IPS-18c (cell line): ENCODE measurements around the gene MBNL1.

Experiments used
- H3K4me3 ChIP-seq: 2 replicates; pipeline ENCODE4 v1.7.0; 2013; ENCODE audit warnings: low read depth, mild to moderate bottlenecking, low read length, moderate library complexity; ENCODE audit not compliant: insufficient read depth
- H3K9me3 ChIP-seq: one replicate; pipeline ENCODE4 v1.6.1; 2013; ENCODE audit warnings: mild to moderate bottlenecking, low read length, moderate library complexity; ENCODE audit not compliant: control insufficient read depth, insufficient read depth

Gene MBNL1

DNA sequence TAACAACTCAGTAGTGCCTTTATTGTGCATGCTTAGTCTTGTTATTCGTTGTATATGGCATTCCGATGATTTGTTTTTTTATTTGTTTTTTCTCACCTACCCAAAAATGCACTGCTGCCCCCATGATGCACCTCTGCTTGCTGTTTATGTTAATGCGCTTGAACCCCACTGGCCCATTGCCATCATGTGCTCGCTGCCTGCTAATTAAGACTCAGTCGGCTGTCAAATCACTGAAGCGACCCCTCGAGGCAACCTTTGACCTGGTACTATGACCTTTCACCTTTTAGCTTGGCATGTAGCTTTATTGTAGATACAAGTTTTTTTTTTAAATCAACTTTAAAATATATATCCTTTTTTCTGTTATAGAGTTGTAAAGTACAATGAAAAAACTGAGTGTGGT lies 177.8 kb downstream of the MBNL1 start:
- Histone ChIP-seq H3K9me3 (no peaks in the 10 kb centered on the region), H3K4me3 (no peak overlapping the region)

- H3K4me3 ChIP-seq, result no peak overlapping the region
- H3K9me3 ChIP-seq, result no peaks in the 10 kb centered on the region
Measured at GRCh38 chr3:152447511-152447910, 178.8 kb downstream of the MBNL1 start.

GRCh38 chr3:152448091-152448490 lies 179.4 kb downstream of the MBNL1 start:
- no peaks in the 10 kb centered on the region for H3K9me3 ChIP-seq
- no peak overlapping the region for H3K4me3 ChIP-seq

DNA sequence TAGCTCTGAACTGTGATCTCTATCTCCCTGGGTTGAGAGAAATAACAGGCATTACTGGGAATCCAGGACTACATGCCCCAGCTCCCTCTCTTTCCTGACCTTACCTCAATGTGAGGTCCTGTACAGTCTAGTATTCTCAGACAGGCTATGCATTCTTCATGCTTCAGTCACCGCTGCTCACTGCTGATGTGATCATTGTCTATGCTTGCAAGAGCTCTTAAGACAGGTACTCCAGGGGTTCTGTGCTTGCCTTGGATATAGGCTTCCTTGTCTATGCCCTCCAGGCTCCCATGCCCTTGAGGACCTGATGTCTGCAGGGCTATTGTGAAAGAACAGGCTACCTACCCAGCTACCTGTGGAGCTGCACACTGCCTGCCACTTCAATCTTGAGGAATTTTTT lies 183.6 kb downstream of the MBNL1 start:
- no peaks in the 10 kb centered on the region for H3K9me3 ChIP-seq
- H3K4me3 ChIP-seq, result no peak overlapping the region

- H3K4me3 ChIP-seq, result no peak overlapping the region
Measured at GRCh38 chr3:152454076-152454875, 185.5 kb downstream of the MBNL1 start.

GRCh38 chr3:152455989-152456388 lies 187.3 kb downstream of the MBNL1 start:
- H3K4me3 ChIP-seq, result no peak overlapping the region

More at GRCh38 chr3:152454076-152454875, 185.5 kb downstream of the MBNL1 start:
- no peaks in the 10 kb centered on the region for H3K9me3 ChIP-seq

GRCh38 chr3:152457500-152458375 lies 189.0 kb downstream of the MBNL1 start:
- Histone ChIP-seq H3K4me3 (no peak overlapping the region), H3K9me3 (no peaks in the 10 kb centered on the region)

More at GRCh38 chr3:152455989-152456388, 187.3 kb downstream of the MBNL1 start:
- H3K9me3 ChIP-seq, result no peaks in the 10 kb centered on the region

- no peaks in the 10 kb centered on the region for H3K9me3 ChIP-seq
- H3K4me3 ChIP-seq, result no peak overlapping the region
Measured at GRCh38 chr3:152458376-152459117, 189.8 kb downstream of the MBNL1 start.

- no peaks in the 10 kb centered on the region for H3K9me3 ChIP-seq
- no peak overlapping the region for H3K4me3 ChIP-seq
Measured at GRCh38 chr3:152459118-152459515, 190.4 kb downstream of the MBNL1 start.

DNA sequence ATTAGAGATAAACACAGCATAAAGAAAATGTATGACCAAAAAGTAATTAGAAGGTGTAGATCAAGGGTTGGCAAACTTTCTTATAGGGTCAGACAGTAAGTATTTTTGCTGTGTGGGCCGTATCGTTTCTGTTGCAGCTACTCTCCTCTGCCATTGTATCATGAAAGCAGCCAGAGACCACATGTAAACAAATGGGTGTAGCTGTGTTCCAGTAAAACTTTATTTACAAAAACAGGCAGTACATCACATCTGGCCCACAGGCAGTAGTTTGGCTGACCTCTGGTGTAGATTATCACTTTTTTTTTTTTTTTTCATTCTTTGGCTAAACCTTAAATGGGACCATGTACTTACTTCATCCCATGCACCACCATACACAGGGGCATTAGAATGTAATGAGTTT lies 190.8 kb downstream of the MBNL1 start:
- Histone ChIP-seq H3K4me3 (no peak overlapping the region), H3K9me3 (no peaks in the 10 kb centered on the region)

GRCh38 chr3:152460936-152461335 lies 192.2 kb downstream of the MBNL1 start:
- Histone ChIP-seq H3K4me3 (no peak overlapping the region), H3K9me3 (no peaks in the 10 kb centered on the region)

- no peak overlapping the region for H3K4me3 ChIP-seq
- no peaks in the 10 kb centered on the region for H3K9me3 ChIP-seq
Measured at GRCh38 chr3:152461460-152461859, 192.7 kb downstream of the MBNL1 start.

DNA sequence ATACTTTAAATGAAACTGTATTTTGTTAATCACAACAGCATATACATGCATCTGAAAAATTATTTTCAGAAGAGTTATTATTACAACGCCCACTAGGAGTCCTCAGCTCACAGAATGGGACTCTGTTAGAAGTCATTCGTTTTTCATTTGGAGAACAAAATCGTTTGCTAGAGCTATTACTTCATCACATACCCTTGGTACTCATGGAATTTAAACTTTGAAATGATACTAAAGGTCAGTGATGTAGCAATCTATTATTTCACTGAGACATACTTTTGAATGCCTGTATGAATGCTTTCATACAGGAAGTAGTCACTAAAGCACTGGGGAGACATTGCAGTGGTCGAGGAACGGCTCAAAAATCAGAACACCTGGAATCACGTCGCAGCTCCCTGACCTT lies 198.1 kb downstream of the MBNL1 start:
- Histone ChIP-seq H3K9me3 (no peaks in the 10 kb centered on the region), H3K4me3 (no peak overlapping the region)

DNA sequence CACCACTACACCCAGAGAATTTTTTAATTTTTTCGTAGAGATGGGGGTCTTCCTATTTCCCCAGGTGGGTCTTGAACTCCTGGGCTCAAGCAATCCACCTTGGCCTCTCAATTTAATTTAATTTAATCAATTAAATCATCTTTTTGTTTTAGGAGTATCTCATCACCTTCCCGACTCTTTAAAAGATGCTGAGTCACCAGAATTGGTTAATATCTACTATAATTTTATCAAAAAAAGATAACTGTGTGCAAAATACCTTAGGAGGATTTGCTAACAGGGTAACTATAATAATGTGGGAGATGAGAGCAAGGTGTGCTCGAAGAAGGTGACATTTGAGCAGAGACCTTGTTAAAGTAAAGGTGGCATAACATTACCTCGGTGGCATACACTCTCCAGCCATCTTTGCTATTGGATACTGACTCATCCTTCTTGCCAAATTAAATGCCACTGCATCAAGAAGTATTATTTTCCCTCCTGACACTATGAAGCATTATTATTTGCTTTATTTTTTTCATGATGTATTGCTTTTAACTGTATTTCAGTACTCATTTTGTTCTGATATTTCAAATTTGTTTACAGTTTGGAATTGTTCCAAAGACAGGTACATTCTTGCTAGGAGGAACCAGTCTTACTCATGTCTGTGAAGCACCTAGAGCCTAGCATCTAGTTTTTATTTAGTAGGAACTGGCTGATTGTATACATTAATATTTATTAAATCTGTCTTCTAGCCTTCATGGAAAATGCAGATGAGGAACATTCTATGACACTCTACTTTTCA lies 200.7 kb downstream of the MBNL1 start:
- H3K4me3 ChIP-seq, result no peak overlapping the region
- H3K9me3 ChIP-seq, result no peaks in the 10 kb centered on the region

DNA sequence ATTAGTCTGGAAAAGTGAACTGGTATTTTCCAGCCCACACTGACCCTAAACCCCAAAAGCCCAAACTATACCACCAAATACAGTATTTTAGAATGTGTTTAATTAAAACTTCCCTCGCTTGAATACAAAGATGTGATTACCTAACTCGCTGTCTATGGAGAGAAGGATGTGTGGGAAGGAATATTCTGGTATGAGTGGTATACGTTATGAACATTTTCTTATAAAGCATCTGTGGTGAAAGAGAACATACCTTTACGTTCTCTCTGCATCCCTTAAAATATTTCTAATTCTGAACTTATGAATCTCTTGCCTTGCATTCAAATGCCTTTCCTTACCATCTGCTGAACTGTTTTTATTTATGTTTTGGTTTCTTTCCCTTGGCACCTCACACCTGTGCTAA lies 201.4 kb downstream of the MBNL1 start:
- Histone ChIP-seq H3K9me3 (no peaks in the 10 kb centered on the region), H3K4me3 (no peak overlapping the region)

- Histone ChIP-seq H3K4me3 (no peak overlapping the region), H3K9me3 (no peaks in the 10 kb centered on the region)
Measured at GRCh38 chr3:152470893-152471292, 202.2 kb downstream of the MBNL1 start.
